MM.1S (cell line): ENCODE results near the gene ABCF3.

Source experiments
- DNase-seq: peaks from one replicate; pipeline ENCODE4 v3.0.0-alpha.2; 2015
- H2AFZ ChIP-seq: fragments of 300-600 bp; sonication (generic); 2 replicates; pipeline ENCODE4 v1.6.0; 2016; ENCODE audit warnings: antibody characterized with exemption, low read length
- H3F3A ChIP-seq: fragments of 300-600 bp; sonication (generic); 2 replicates; pipeline ENCODE4 v1.6.1; 2016; ENCODE audit warnings: mild to moderate bottlenecking, antibody characterized with exemption, low read length, moderate library complexity, mixed read lengths; ENCODE audit not compliant: insufficient read depth
- H3K27ac ChIP-seq: fragments of 300-600 bp; sonication (generic); 2 replicates; pipeline ENCODE4 v1.5.1; 2016; ENCODE audit warnings: mild to moderate bottlenecking, low read length
- H3K27me3 ChIP-seq: fragments of 300-600 bp; sonication (generic); replicated peaks from 2 replicates; pipeline ENCODE4 v1.6.0; 2016; ENCODE audit warnings: low read length; ENCODE audit not compliant: insufficient read depth
- H3K36me3 ChIP-seq: fragments of 300-600 bp; sonication (generic); replicated peaks from 2 replicates; pipeline ENCODE4 v1.6.1; 2016; ENCODE audit warnings: mild to moderate bottlenecking, low read length, mixed read lengths; ENCODE audit not compliant: insufficient read depth
- H3K4me1 ChIP-seq: fragments of 300-600 bp; sonication (generic); 2 replicates; pipeline ENCODE4 v1.6.1; 2016; ENCODE audit warnings: low read length, mixed read lengths
- H3K4me2 ChIP-seq: fragments of 300-600 bp; sonication (generic); 2 replicates; pipeline ENCODE4 v1.6.0; 2016; ENCODE audit warnings: low read depth, low read length
- H3K4me3 ChIP-seq: fragments of 300-600 bp; sonication (generic); 2 replicates; pipeline ENCODE4 v1.5.1; 2016; ENCODE audit warnings: low read length, mixed read lengths
- H3K79me2 ChIP-seq: fragments of 300-600 bp; sonication (generic); 2 replicates; pipeline ENCODE4 v1.6.1; 2016; ENCODE audit warnings: mixed run types, low read length, mixed read lengths
- H3K9ac ChIP-seq: fragments of 300-600 bp; sonication (generic); 2 replicates; pipeline ENCODE4 v1.6.1; 2016; ENCODE audit warnings: low read length, mixed read lengths
- H3K9me2 ChIP-seq: fragments of 300-600 bp; sonication (generic); replicated peaks from 2 replicates; pipeline ENCODE4 v1.6.1; 2016; ENCODE audit warnings: mild to moderate bottlenecking, low read length, mixed read lengths; ENCODE audit not compliant: insufficient read depth
- H3K9me3 ChIP-seq: fragments of 300-600 bp; sonication (generic); replicated peaks from 2 replicates; pipeline ENCODE4 v1.6.1; 2016; ENCODE audit warnings: mild to moderate bottlenecking, low read length, mixed read lengths; ENCODE audit not compliant: insufficient read depth
- H4K20me1 ChIP-seq: fragments of 300-600 bp; sonication (generic); 2 replicates; pipeline ENCODE4 v1.6.1; 2016; ENCODE audit warnings: mild to moderate bottlenecking, low read length, moderate library complexity, mixed read lengths; ENCODE audit not compliant: insufficient read depth
- EZH2 ChIP-seq: fragments of 300-600 bp; sonication (generic); optimal IDR thresholded peaks from 2 replicates; pipeline ENCODE3; 2017; ENCODE audit warnings: low read depth, mild to moderate bottlenecking, antibody characterized with exemption, low read length, mixed read lengths
- EZH2phosphoT487 ChIP-seq: fragments of 300-600 bp; sonication (generic); IDR thresholded peaks from 2 replicates; pipeline ENCODE4 v1.6.1; 2018; ENCODE audit warnings: antibody characterized with exemption, low read length
- TF ChIP-seq, protein P1 (sequence below): fragments of 300-600 bp; sonication (generic); IDR thresholded peaks from 2 replicates; pipeline ENCODE4 v1.5.1; 2016; ENCODE audit warnings: antibody characterized with exemption, low read length, mixed read lengths

ABCF3 gene

GRCh38 chr3:184236033-184236410, 50.0 kb downstream of the ABCF3 start:
- H3K9me3 ChIP-seq: no peaks in the 10 kb centered on the region
- no peaks in the 10 kb centered on the region for H3K36me3 ChIP-seq
- no peak for DNase-seq
- peaks cover 45% of the 10 kb centered on the region for H3K27me3 ChIP-seq
- H3K9ac ChIP-seq: no peak overlapping the region
- no peaks in the 10 kb centered on the region for H3K79me2 ChIP-seq
- no peaks in the 10 kb centered on the region for H3F3A ChIP-seq
- H3K4me3 ChIP-seq: no peak overlapping the region
- no peaks in the 10 kb centered on the region for H3K9me2 ChIP-seq
- H4K20me1 ChIP-seq: no peaks in the 10 kb centered on the region
- no peak overlapping the region for H3K4me2 ChIP-seq
- TF ChIP-seq EZH2phosphoT487 (no peak), EZH2 (no peak)
- TF ChIP-seq, protein P1, sequence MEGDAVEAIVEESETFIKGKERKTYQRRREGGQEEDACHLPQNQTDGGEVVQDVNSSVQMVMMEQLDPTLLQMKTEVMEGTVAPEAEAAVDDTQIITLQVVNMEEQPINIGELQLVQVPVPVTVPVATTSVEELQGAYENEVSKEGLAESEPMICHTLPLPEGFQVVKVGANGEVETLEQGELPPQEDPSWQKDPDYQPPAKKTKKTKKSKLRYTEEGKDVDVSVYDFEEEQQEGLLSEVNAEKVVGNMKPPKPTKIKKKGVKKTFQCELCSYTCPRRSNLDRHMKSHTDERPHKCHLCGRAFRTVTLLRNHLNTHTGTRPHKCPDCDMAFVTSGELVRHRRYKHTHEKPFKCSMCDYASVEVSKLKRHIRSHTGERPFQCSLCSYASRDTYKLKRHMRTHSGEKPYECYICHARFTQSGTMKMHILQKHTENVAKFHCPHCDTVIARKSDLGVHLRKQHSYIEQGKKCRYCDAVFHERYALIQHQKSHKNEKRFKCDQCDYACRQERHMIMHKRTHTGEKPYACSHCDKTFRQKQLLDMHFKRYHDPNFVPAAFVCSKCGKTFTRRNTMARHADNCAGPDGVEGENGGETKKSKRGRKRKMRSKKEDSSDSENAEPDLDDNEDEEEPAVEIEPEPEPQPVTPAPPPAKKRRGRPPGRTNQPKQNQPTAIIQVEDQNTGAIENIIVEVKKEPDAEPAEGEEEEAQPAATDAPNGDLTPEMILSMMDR: no peak
- H2AFZ ChIP-seq: no peak overlapping the region
- H3K27ac ChIP-seq: no peak overlapping the region
- H3K4me1 ChIP-seq: no peaks in the 10 kb centered on the region

- no peaks in the 10 kb centered on the region for H3K4me1 ChIP-seq
- H3K79me2 ChIP-seq: no peaks in the 10 kb centered on the region
- peaks cover 39% of the 10 kb centered on the region for H3K27me3 ChIP-seq
- H2AFZ ChIP-seq: no peak overlapping the region
- no peaks in the 10 kb centered on the region for H3F3A ChIP-seq
- H3K9ac ChIP-seq: no peak overlapping the region
- no peak overlapping the region for H3K4me3 ChIP-seq
- no peak overlapping the region for H3K27ac ChIP-seq
- H3K4me2 ChIP-seq: no peak overlapping the region
- no peaks in the 10 kb centered on the region for H3K9me2 ChIP-seq
- no peaks in the 10 kb centered on the region for H4K20me1 ChIP-seq
- TF ChIP-seq, protein P1: no peak
- TF ChIP-seq EZH2 (no peak), EZH2phosphoT487 (no peak)
- no peaks in the 10 kb centered on the region for H3K36me3 ChIP-seq
- DNase-seq: no peak
- H3K9me3 ChIP-seq: no peaks in the 10 kb centered on the region
Measured at GRCh38 chr3:184236636-184237035, 50.6 kb downstream of the ABCF3 start.

DNA sequence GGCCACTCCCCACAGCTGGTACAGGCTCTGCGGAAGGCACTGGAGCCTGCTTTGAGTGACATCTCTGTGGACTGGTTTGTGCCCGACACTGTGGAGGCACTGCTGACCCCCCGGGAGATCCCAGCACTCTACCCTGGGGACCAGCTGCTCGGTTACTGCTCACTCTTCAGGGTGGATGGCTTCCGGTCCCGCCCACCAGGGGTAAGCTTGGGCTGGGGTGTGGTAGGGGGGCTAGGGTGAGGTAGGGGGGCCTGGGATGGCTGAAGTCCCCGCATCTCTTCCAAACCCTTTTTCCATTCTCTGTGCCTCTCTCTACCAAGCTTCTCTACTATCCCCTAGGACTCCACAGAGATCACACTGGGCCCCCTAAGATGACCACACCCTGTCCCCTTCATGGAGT, 51.2 kb downstream of the ABCF3 start:
- Histone ChIP-seq H4K20me1 (no peaks in the 10 kb centered on the region), H3K9me3 (no peaks in the 10 kb centered on the region), H3K9ac (no peak overlapping the region), H3K79me2 (no peaks in the 10 kb centered on the region), H3K4me3 (no peak overlapping the region), H3K4me1 (no peaks in the 10 kb centered on the region), H2AFZ (no peak overlapping the region), H3F3A (no peaks in the 10 kb centered on the region), H3K27ac (no peak overlapping the region), H3K4me2 (no peak overlapping the region), H3K36me3 (no peaks in the 10 kb centered on the region), H3K27me3 (peaks cover 33% of the 10 kb centered on the region), H3K9me2 (no peaks in the 10 kb centered on the region)
- TF ChIP-seq EZH2phosphoT487 (no peak), EZH2 (no peak)
- TF ChIP-seq, protein P1: no peak
- no peak for DNase-seq
